Ovary (tissue), 9 donors: ENCODE measurements around the gene CCDC137. TPM values are rescaled to one million over a fixed set of nuclear protein-coding genes. Genes with fewer than 3 reads are reported as not detected.
"Not testable (repeated sequence)": the region's sequence is repeated elsewhere in the genome, so short reads cannot be mapped to it uniquely, and the experiment has no call there.

Source experiments
- DNase-seq, 5 donors: peaks; one replicate each; pipeline ENCODE4 v3.0.0-alpha.2; 2019 to 2020
- H3K27ac ChIP-seq, 2 donors: fragments of 200-600 bp; one replicate each; pipeline versions ENCODE4 v1.5.1 to v1.8.0; 2019 to 2022
- H3K27me3 ChIP-seq: fragments of 200-600 bp; one replicate; pipeline ENCODE4 v1.8.0; 2022
- H3K36me3 ChIP-seq: fragments of 200-600 bp; sonication (generic); one replicate; pipeline ENCODE4 v1.5.1; 2019
- H3K4me1 ChIP-seq: one replicate; pipeline ENCODE4 v1.8.1; 2013; ENCODE audit warnings: mild to moderate bottlenecking, moderate library complexity; ENCODE audit not compliant: insufficient read depth
- H3K4me3 ChIP-seq: fragments of 200-600 bp; sonication (generic); one replicate; pipeline ENCODE4 v1.5.1; 2017
- H3K9me3 ChIP-seq, 2 donors: fragments of 200-600 bp in 1 of 2; sonication (generic) in 1 of 2; one replicate each; pipeline versions ENCODE4 v1.5.1 to v1.8.1; 2013 to 2019; ENCODE audit warnings: mild to moderate bottlenecking in 1 of 2, moderate library complexity in 1 of 2
- EP300 ChIP-seq: sonication (generic); formaldehyde crosslinking; IDR thresholded peaks from one replicate; pipeline ENCODE4 v1.6.1; 2017; ENCODE audit warnings: antibody characterized with exemption
- POLR2A ChIP-seq: fragments of 450-650 bp; IDR thresholded peaks from one replicate; pipeline ENCODE4 v1.6.1; 2017; ENCODE audit warnings: antibody characterized with exemption, mild to moderate bottlenecking, moderate library complexity
- WGBS, 3 donors: extraction: QIAGEN DNeasy Blood & Tissue Kit in 1 of 3; methylation state at CpG; one replicate each; pipeline versions ENCODE4 v1.1.5 to v1.1.7; 2013 to 2017; 5-methylcytosine and 5-hydroxymethylcytosine counted together
- intact Hi-C, 4 donors: fragments of 100-400 bp; cut with DNase I; formaldehyde crosslinking; loops; one replicate each; pipeline versions ENCODE4 v1.11.0 to v1.15.1; 2022 to 2023
- polyA plus RNA-seq, 2 donors: library from polyadenylated mRNA; stranded (reverse); fragments of 200-250 nt in 1 of 2; fragments of 350-450 nt in 1 of 2; fragmentation: Illumina TruSeq in 1 of 2; extraction: RNeasy Lipid Tissue Mini Kit (QIAGEN cat#74804) in 1 of 2; gene quantifications; one replicate each; pipeline ENCODE4 v1.2.3, GENCODE V29; 2013 to 2014
- total RNA-seq, 7 donors: library from RNA; depleted of rRNA in 2 of 7; stranded (reverse); fragments of >200 nt in 2 of 7; fragmentation: NEBNext Ultra II Directional in 3 of 7; extraction: Animal tissue kit (Norgen Biotek cat#: 25700) in 3 of 7; gene quantifications; one replicate each; pipeline versions ENCODE4 v1.1.0 to v1.2.4, GENCODE V29; 2016 to 2023
- TF ChIP-seq, protein P1 (sequence below), 3 donors: fragments of 450-650 bp in 2 of 3; fragments of 200-600 bp in 1 of 3; IDR thresholded peaks; one replicate each; pipeline versions ENCODE4 v1.5.1 to v1.8.0; 2016 to 2022; ENCODE audit warnings: antibody characterized with exemption in 3 of 3, mild to moderate bottlenecking in 1 of 3
- donor health status: DM: no; HTN: no; CAD: no; lungs with moderate emphysema.
- donor health status: DM: no; HTN: no; CAD: no.
- donor health status: Bipolar disorder and iron deficiency.
- donor health status: DM: yes; HTN: yes; CAD: no.
- donor health status: DM: no; HTN: no; CAD: no.
- donor health status: DM: yes; HTN: yes; CAD: no.

Gene CCDC137
- total and polyA plus RNA-seq, 9 donors, result 5.1 to 17.8 (median 9.4) TPM

DNA sequence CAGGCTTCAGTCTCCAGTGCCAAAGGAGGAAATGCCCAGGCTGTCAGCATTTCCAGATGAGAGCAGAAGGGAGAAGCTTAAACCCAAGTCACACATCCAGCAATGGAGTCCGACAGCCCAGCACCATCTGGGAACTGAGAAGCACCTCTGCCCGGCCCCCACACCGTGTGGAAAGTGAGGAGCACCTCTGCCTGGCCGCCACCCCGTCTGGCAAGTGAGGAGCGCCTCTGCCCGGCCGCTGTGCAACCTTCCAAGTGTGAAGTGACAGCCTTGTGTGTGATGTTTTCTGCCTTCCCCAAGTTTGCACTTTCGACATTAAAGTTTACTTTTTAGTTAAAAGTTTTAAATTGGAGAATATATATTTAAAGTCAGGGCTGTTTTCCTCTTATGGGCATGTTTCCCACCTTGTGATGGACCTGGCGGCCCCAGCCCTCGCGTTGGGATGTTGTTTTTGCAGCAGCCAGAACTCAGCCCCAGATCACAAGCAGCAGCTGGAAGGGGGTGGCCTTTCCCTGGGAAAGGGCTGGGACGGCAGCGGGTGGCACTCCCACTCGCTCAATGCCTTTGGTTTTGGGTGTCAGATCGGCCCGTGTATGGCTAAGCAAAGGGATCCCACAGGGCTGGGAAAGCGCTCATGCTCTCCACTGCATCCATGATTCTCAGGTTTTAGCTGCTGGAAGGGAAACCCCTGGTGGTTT is 7.2 kb downstream of the CCDC137 start:
- Histone ChIP-seq H3K27me3 (no peaks in the 10 kb centered on the region), H3K36me3 (no peaks in the 10 kb centered on the region), H3K9me3 (no peaks in the 10 kb centered on the region), H3K4me1 (no peaks in the 10 kb centered on the region), H3K4me3 (no peak overlapping the region), H3K27ac (no peak overlapping the region)
- DNase-seq, result no peak
- intact Hi-C loops, result no loop called here
- TF ChIP-seq POLR2A (no peak), EP300 (no peak)
- 62 to 67% (median 66%) methylated on average over 18 of the region's 18 CpGs for WGBS, 3 donors

DNA sequence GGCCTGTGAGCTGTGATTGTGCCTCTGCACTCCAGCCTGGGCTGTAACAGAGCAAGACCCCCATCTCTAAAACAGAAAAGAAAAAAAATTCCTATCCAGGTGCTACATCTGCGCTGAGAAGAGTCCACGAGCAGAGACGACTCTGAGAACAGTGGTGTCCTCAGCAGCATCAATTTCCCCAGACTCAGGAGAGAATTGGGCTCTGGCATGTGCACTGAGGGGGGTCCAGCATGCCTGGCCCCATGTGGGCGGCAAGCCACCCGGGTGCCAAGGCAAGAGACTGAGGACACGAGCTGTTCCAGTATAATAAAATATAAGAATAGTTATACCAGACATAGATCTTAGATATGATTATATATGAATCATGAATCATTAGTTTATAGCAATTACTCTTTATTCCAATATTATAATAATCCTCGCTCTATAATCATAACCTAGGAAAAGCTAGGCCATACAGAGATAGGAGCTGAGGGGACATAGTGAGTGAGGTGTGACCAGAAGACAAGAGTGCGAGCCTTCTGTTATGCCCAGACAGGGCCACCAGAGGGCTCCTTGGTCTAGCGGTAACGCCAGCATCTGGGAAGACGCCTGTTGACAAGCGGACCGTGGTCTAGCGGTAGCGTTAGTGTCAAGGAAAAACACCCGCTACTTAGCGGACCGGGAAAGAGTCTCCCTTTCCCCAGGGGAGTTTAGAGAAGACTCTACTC is 9.1 kb downstream of the CCDC137 start:
- H3K4me3 ChIP-seq, H3K27me3 ChIP-seq, H3K36me3 ChIP-seq, H3K27ac ChIP-seq, H3K9me3 ChIP-seq, intact Hi-C loops, DNase-seq, H3K4me1 ChIP-seq: not testable (repeated sequence)
- WGBS, 3 donors, result 30 to 36% (median 33%) methylated on average over 18 of the region's 18 CpGs
- TF ChIP-seq, protein P1, sequence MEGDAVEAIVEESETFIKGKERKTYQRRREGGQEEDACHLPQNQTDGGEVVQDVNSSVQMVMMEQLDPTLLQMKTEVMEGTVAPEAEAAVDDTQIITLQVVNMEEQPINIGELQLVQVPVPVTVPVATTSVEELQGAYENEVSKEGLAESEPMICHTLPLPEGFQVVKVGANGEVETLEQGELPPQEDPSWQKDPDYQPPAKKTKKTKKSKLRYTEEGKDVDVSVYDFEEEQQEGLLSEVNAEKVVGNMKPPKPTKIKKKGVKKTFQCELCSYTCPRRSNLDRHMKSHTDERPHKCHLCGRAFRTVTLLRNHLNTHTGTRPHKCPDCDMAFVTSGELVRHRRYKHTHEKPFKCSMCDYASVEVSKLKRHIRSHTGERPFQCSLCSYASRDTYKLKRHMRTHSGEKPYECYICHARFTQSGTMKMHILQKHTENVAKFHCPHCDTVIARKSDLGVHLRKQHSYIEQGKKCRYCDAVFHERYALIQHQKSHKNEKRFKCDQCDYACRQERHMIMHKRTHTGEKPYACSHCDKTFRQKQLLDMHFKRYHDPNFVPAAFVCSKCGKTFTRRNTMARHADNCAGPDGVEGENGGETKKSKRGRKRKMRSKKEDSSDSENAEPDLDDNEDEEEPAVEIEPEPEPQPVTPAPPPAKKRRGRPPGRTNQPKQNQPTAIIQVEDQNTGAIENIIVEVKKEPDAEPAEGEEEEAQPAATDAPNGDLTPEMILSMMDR (IDR thresholded peaks at IDR 0.05), result peak in 2 of 3 donors; percentile 36 to 40

DNA sequence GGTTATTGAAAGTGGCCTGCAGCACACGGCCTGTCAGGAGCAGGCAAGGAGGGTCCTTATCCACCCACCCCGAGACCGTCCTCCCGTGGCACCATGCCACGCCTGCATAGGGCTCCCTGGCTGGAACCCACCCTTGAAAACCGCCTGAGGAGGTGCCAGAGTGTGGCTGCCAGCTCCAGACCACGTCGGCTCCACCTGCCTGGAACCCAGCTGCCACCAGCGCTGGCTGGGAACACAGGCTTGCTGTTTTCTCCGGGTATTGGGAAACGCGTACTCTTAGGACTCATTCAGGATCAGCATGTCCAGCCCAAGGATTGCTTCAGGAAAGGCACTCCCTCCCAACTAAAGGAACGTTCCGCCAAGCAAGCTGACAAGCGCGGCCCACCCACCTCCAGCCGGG is 10.4 kb downstream of the CCDC137 start:
- Histone ChIP-seq H3K36me3 (no peaks in the 10 kb centered on the region), H3K9me3 (no peaks in the 10 kb centered on the region), H3K27me3 (no peaks in the 10 kb centered on the region), H3K4me1 (no peaks in the 10 kb centered on the region), H3K27ac (no peak overlapping the region), H3K4me3 (no peak overlapping the region)
- intact Hi-C loops, result no loop called here
- no peak for DNase-seq
- 82 to 87% (median 84%) methylated on average over 17 of the region's 17 CpGs for WGBS, 3 donors
- no peak for TF ChIP-seq POLR2A

DNA sequence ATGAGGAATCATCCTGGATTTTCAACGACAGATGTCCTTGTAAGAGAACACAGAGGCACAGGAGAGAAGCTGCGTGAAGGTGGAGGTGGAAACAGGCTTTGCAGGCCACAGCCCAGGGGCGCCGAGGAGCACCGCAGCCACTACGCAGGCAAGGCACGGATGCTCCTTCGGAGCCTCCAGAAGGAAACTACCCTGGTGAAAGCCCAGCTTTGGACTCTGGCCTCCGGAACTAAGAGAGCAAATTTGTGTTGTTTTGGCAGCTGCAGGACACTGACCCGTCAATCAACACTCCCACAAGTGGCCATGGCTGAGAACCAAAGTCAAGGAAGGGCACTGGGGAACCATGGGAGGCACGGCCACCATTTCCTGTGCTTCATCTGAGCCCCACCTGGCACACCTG is 13.6 kb downstream of the CCDC137 start:
- peaks cover 10% of the 10 kb centered on the region for H3K4me1 ChIP-seq
- no peak overlapping the region for H3K4me3 ChIP-seq
- DNase-seq, result no peak
- no peaks in the 10 kb centered on the region for H3K9me3 ChIP-seq
- H3K27me3 ChIP-seq, result no peaks in the 10 kb centered on the region
- H3K27ac ChIP-seq, result no peak overlapping the region
- H3K36me3 ChIP-seq, result no peaks in the 10 kb centered on the region
- TF ChIP-seq, protein P1 (IDR thresholded peaks at IDR 0.05), result no peak
- TF ChIP-seq EP300, result no peak
- TF ChIP-seq POLR2A, result no peak
- intact Hi-C loops, result no loop called here
- 69 to 74% (median 72%) methylated on average over 11 of the region's 11 CpGs for WGBS, 3 donors

DNA sequence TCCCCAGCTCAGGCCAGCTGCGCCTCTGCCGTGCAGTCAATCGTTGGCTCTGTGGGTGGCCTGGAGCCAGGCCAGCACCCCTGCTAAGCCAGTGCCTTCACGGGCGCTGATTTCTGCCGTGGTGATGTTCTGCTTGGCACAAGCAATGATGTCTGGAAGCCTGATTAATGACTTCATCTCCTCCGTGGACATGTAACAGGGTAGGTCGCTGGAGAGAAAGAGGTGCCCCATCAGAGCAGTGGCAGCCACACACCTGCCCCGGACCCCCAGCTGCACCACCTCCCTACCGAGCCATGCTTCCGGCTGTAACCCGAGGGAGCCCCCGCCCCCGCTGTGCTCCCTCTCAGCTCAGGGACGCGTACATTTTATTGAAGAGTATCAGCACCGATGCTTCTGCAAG is 15.1 kb downstream of the CCDC137 start:
- TF ChIP-seq, protein P1 (IDR thresholded peaks at IDR 0.05), result no peak
- TF ChIP-seq POLR2A, result no peak
- no peak for TF ChIP-seq EP300
- no peaks in the 10 kb centered on the region for H3K27me3 ChIP-seq
- H3K9me3 ChIP-seq, result no peaks in the 10 kb centered on the region
- intact Hi-C loops, result no loop called here
- H3K36me3 ChIP-seq, result no peaks in the 10 kb centered on the region
- no peak for DNase-seq
- H3K4me1 ChIP-seq, result peaks cover 10% of the 10 kb centered on the region
- H3K27ac ChIP-seq, result no peak overlapping the region
- no peak overlapping the region for H3K4me3 ChIP-seq
- whole genome bisulfite sequencing, 3 donors, result 52 to 68% (median 61%) methylated on average over 17 of the region's 17 CpGs
